Stimulated activated CD4-positive, alpha-beta T cell treated with anti-CD3 and anti-CD28 coated beads, Interleukin-2, amount 100 ng/mL, for 24 hours (primary cell): ENCODE measurements around the gene RNF130.
A peak's percentile ranks its signal among the peaks of the same experiment; 100 is the strongest.
"Not testable (repeated sequence)": the region's sequence is repeated elsewhere in the genome, so short reads cannot be mapped to it uniquely, and the experiment has no call there.

Experiments used
- DNase-seq, 2 donors: peaks; one replicate each; pipeline ENCODE4 v3.0.0-alpha.2; 2020

Gene RNF130

GRCh38 chr5:180102636-180103035 is 31.1 kb upstream of the RNF130 start:
- DNase-seq: no peak

GRCh38 chr5:180101451-180102105 is 30.0 kb upstream of the RNF130 start:
- DNase-seq: no peak

GRCh38 chr5:180100621-180101450 is 29.3 kb upstream of the RNF130 start:
- DNase-seq: no peak

DNA sequence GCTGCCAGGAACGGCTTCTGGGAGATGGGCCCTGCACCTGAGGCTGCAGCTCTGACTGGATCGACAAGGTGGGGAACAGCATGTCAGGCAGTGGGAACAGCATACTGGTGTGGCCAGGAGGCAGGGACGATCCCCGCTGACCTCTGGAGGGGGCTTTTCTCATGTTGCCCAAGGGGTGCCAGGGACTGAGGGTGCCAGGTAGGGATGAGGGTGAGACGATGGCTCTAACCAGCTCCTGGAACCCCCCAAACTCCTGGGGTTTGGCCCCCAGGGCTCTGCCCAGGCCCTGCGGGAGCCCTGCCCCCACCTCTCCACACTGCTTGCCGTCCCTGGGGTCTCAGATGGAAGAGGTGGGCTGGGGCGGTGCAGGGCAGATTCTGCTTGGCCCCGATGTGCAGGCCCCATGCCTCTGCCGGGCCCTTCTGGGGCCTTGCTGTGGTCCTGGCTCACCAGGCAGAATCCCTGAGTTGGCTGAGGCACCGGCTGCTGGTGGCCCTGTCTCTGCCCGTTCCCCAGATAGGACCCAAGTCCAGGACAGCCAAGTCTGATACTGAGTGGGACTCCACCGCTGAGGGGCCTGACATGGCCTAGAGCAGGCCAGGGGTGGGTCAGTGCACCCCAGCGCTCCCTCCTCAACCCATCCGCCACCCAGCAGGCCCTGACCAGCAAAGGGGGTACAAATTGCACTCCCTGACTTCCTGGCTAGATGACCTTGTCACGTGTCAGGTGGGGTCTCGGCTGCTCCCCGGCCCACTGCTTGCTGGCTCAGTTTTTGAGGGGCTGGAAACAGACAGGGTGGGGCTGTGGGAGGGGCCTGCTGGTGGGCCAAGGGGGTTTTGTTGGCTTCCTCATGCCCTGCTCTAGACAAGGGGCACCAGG is 28.4 kb upstream of the RNF130 start:
- DNase-seq: no peak

- no peak for DNase-seq
Measured at GRCh38 chr5:180098991-180099732, 27.6 kb upstream of the RNF130 start.

DNA sequence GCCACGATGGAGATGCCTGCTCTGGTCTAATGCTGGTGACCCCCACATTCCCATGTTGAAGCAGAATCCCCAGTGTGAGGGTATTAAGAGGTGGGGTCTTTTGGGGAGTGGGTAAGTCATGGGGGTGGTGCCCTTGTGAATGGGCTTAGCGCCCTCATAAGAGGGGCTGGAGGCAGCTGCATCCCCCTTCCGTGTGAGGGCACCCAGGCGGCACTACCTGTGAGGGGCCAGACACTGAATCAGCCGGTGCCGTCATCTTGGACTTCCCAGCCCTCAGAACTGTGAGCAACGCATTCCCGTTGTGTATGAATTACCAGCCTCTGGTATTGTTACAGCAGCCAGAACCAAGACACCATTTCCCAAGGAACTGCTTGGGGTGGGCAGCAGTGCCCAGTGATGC is 27.0 kb upstream of the RNF130 start:
- no peak for DNase-seq

DNA sequence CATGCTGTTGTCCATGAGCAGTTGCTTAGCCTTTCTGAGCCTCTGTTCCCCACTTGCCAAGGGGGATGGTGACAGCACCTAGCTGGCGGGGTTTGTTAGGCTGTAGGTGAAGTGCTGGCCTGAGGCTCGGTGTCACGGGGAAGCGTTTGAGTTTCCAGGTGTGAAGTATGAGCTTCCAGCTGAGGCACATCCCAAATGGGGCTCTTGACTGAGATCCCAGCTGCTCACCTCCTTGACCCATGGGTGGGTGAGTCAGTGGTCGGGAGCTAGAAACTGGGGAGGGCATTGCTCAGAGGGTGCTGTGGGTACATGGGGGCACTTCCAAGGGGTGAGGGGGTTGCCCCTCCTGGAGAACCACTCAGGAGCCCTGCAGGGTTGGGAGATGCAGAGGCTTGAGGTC is 26.4 kb upstream of the RNF130 start:
- DNase-seq: no peak

- DNase-seq: no peak
Measured at GRCh38 chr5:180097163-180097894, 25.8 kb upstream of the RNF130 start.

DNA sequence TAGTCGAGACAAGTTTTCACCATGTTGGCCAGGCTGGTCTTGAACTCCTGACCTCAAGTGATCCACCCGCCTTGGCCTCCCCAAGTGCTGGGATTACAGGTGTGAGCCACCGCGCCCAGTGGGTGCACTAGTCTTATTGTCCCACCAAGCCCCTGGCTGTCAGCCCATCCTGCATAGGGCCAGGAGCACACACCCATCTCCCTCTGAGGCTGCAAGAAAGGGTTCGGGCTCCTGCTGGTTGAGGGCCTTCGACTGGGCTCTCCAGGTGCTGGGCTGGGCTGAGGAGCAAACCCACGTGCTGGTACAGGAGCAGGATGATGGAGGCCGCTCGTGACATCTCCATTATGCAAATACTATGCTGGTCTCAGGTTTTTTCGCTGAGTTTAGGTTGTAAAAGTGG is 25.1 kb upstream of the RNF130 start:
- DNase-seq: no peak

DNA sequence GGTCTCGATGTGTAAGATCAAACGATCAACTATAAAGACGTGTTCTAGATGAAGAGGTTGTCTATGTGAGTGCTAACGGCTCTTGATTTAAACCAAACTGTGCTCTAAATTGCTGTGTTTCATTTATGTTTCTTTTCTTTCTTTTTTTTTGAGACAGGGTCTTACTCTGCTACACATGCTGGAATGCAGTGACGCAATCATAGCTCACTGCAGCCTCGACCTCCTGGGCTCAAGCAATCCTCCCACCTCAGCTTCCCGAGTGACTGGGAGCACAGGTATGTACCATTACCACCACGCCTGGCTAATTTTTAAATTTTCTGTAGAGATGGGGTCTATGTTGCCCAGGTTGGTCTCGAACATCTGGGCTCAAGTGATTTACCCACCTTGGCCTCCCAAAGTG is 24.0 kb upstream of the RNF130 start:
- no peak for DNase-seq

- DNase-seq: no peak
Measured at GRCh38 chr5:180093651-180094382, 22.3 kb upstream of the RNF130 start.

- no peak for DNase-seq
Measured at GRCh38 chr5:180093241-180093640, 21.7 kb upstream of the RNF130 start.

DNA sequence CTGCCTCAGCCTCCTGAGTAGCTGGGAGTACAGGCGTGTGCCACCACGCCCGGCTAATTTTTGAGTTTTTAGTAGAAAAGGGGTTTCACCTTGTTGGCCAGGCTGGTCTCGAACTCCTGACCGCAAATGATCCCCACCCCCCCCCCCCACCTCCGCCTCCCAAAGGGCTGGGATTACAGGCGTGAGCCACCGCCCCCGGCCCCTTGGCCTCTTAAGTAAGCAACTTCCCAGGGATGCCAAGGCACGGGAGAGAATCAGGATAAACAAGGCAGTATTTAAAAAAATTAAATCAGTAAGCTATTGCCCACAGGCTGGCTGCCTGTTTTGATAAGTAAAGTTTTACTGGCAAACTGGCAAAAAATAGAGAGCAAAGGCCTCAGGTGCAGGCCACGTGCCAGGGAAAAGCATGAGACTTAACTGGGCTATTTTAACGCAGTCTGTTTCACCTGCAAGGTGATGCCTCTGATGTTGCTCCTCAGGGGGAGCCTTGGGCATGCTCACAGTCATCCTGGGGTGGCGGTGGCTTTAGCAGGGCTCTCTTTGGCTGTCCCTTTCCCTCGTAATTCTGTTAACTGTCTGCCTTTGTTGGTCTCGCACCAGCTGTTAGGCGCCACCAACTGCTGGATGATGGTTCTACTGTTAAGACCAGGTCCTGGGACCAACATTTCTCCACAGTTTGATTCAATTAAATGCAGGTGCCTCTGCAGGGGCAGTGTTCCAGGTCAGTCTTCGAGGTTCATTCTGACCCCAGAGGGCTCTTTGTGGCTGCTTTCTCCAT is 19.4 kb upstream of the RNF130 start:
- DNase-seq: no peak

- peak; percentile 83 to 84 for DNase-seq
Measured at GRCh38 chr5:180090098-180090768, 18.7 kb upstream of the RNF130 start.

- not testable (repeated sequence) for DNase-seq
Measured at GRCh38 chr5:180089628-180090027, 18.1 kb upstream of the RNF130 start.

DNA sequence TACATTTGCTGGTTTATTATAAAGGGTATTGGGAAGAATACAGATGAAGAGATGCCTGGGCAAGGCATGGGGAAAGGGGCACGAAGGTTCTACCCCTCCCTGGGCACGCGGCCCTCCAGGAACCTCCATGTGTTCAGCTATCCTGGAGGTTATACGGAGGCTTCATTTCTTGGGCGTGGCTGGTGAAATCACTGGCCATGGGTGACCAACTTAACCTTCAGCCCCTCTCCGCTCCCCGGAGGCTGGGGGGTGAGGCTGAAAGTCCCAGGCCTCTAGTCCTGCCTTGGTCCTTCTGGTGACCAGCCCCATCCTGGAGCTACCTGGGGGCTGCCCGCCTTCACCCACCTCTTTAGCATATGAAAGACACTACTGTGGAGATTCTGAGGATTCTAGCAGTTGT is 17.0 kb upstream of the RNF130 start:
- no peak for DNase-seq

GRCh38 chr5:180086816-180087399 is 15.3 kb upstream of the RNF130 start:
- DNase-seq: no peak

- no peak for DNase-seq
Measured at GRCh38 chr5:180085837-180086236, 14.3 kb upstream of the RNF130 start.
